ENCODE data around the gene TEX14.

The TEX14 gene

DNA sequence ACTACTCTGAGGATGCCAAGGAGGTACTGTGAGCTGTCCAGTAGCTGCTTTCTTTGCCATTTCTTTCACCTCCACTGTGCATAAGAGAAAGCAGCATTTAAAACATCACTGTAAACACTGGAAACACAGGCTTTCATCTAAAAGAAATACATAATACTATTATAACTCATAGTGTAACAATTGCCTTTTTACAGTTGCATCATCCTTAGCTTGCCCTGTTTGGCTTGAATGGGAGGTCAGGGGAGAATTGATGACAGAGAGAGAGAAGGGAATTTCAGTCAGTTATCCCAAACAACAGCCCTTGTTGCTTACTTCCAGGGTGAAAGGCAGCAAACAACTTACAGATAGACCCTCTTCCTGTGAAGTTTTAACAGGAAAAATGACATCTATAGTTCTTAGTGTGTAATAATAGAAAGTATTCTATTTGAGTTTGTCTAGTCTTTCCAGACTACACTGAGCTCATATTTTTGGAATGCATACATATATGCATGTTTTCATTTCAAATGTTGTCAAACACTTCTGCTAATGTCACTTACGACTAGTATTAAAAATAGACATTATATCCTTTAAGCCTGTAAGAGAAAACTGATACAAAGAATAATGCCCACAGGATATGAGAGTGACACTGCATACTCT, 105.7 kb downstream of the TEX14 start:
- TF ChIP-seq, protein P1, sequence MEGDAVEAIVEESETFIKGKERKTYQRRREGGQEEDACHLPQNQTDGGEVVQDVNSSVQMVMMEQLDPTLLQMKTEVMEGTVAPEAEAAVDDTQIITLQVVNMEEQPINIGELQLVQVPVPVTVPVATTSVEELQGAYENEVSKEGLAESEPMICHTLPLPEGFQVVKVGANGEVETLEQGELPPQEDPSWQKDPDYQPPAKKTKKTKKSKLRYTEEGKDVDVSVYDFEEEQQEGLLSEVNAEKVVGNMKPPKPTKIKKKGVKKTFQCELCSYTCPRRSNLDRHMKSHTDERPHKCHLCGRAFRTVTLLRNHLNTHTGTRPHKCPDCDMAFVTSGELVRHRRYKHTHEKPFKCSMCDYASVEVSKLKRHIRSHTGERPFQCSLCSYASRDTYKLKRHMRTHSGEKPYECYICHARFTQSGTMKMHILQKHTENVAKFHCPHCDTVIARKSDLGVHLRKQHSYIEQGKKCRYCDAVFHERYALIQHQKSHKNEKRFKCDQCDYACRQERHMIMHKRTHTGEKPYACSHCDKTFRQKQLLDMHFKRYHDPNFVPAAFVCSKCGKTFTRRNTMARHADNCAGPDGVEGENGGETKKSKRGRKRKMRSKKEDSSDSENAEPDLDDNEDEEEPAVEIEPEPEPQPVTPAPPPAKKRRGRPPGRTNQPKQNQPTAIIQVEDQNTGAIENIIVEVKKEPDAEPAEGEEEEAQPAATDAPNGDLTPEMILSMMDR (IDR thresholded peaks at IDR 0.05), result no peak

DNA sequence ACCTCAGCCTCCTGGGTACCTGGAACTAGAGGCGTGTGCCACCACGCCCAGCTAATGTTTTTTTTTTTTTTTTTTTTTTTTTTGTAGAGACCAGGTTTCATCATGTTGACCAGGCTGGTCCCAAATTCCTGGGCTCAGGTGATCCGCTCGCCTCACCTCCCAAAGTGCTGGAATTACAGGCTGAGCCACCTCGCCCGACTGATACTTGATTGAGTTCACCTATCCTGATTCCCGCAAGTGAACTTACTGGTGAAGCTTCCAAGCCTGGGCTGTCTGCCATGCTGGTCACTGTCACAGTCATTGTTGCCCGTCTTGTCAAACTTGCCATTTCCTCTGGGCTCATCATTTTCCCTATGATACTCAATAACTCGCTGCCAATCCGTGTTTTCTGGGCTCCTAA, 106.3 kb downstream of the TEX14 start:
- TF ChIP-seq, protein P1 (IDR thresholded peaks at IDR 0.05), result no peak

DNA sequence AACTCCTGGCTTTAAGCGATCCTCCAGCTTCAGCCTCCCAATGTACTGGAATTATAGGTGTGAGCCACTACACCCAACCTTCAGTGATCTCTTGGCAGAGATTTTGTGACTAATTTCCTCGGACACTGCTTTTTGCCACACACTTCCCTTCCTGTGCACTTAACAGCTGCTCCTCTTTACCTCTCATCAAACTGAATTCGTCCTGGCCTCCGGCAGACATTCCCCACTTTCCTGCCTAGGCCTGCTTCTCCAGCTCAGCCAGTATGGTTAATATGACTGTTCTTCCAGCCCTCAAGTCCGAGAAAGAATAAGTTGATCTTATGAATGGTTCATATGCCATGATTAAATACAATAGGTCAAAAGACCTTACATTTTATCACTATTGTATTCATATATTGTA, 108.4 kb downstream of the TEX14 start:
- TF ChIP-seq, protein P1 (IDR thresholded peaks at IDR 0.05), result no peak

DNA sequence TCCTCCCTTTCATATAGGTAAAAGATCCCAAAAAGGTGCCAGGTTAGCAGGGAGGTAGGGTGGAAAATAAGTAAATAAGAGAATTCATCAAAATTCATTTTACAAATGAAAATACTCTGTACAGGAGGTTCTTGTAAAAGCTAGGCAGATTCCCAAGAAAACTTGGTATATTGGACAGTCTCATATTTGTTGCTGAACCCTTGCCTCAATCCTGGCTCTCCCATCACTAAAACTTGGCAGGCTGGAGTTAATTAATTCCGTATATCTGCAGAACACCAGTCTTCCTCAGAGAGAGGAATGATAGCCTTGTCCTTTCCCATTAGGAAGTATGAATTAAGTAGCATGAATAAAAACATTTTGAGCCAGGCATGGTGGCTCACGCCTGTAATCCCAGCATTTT, 111.2 kb downstream of the TEX14 start:
- TF ChIP-seq, protein P1 (IDR thresholded peaks at IDR 0.05), result no peak

DNA sequence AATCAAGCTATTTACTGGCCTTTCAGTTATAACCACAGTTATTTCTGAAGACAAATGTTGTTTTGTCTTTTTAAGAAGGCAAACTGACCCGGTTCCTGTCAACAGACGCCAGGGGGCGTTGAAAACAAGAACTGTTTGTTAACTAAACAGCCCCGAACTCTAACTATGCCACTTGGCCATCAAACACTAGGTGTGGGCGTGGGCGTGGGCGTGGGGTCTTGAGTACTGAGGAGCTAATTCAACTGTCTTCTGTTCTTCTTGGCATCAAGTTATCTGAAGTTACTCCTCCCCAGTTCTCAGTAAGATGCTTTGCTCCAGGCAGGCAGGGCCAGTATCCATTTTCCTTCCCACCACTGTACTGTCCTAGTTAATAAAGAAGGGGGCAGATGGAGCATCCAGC, 114.1 kb downstream of the TEX14 start:
- TF ChIP-seq, protein P1 (IDR thresholded peaks at IDR 0.05), result peak; percentile 76

GRCh38 chr17:58576679-58577367, 115.0 kb downstream of the TEX14 start:
- TF ChIP-seq, protein P1 (IDR thresholded peaks at IDR 0.05), result no peak

DNA sequence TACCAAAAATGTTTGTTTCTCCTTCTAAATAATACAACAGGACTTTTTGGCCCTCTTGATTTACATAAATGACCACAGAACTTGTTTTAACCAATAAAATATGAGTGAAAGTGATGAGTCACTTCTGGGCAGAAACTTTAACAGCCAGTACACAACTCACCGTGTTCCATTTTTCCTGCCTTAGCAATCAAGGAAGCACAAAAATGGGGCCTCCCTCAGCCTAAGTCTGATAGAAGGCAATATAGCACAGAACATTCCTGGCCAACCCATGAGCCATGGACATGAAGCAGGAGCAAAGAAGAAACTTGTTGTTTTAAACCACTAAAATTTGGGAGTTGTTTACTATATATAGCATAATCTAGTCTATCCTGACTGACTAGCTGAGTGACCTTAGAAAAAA, 116.3 kb downstream of the TEX14 start:
- TF ChIP-seq, protein P1 (IDR thresholded peaks at IDR 0.05), result no peak

Data from LNCAP (cell line).